SK-N-SH (cell line): ENCODE data around the gene MALAT1. TPM values are rescaled to one million over a fixed set of nuclear protein-coding genes. Genes with fewer than 3 reads are reported as not detected.

Experiments used
- CTCF ChIA-PET: fragments of 300-600, 350-600 bp; formaldehyde crosslinking; extraction: SDS; loops from one replicate; lab custom pipeline; 2021; lab: Yijun Ruan, JAX
- POLR2A ChIA-PET: fragments of 350-600 bp; sonication (Branson Sonifier 250); formaldehyde crosslinking; extraction: SDS; loops from one replicate; lab custom pipeline; 2020; ENCODE audit warnings: antibody characterized with exemption, inconsistent platforms; lab: Yijun Ruan, JAX
- DNase-seq: peaks from one replicate; pipeline ENCODE4 v3.0.0; 2012
- H2AFZ ChIP-seq: fragments of 200-600 bp; sonication (generic); 2 replicates; pipeline ENCODE4 v1.8.1; 2016; ENCODE audit warnings: antibody characterized with exemption, mild to moderate bottlenecking, low read depth
- H3F3A ChIP-seq: fragments of 200-600 bp; sonication (generic); replicated peaks from 2 replicates; pipeline ENCODE3; 2016; ENCODE audit warnings: antibody characterized with exemption, mild to moderate bottlenecking; ENCODE audit not compliant: insufficient read depth
- H3K27ac ChIP-seq, 2 experiments: fragments of 200-500 bp in 1 of 2; fragments of 200-600 bp in 1 of 2; sonication (Bioruptor generic) in 1 of 2; sonication (generic), shearing (Covaris generic) in 1 of 2; 2 replicates each; pipeline versions ENCODE4 v1.5.1 to v1.6.1; 2014 to 2016; ENCODE audit warnings: low read depth in 2 of 2, inconsistent platforms in 1 of 2, low read length in 1 of 2, mild to moderate bottlenecking in 1 of 2, mixed read lengths in 1 of 2
- H3K27me3 ChIP-seq: fragments of 200-600 bp; sonication (generic), shearing (Covaris generic); 2 replicates; pipeline ENCODE4 v1.6.1; 2016; ENCODE audit warnings: mixed run types; ENCODE audit not compliant: insufficient read depth
- H3K36me3 ChIP-seq, 2 experiments: fragments of 200-500 bp in 1 of 2; fragments of 200-600 bp in 1 of 2; sonication (Bioruptor generic) in 1 of 2; sonication (generic) in 1 of 2; replicated peaks in 1 of 2; 2 replicates each; pipeline versions ENCODE3 to v1.5.1; 2014 to 2016; ENCODE audit warnings: low read length in 1 of 2, mild to moderate bottlenecking in 1 of 2; ENCODE audit not compliant: insufficient read depth in 2 of 2, control insufficient read depth in 1 of 2
- H3K4me1 ChIP-seq, 2 experiments: fragments of 200-500 bp in 1 of 2; fragments of 200-600 bp in 1 of 2; sonication (Bioruptor generic) in 1 of 2; sonication (generic), shearing (Covaris generic) in 1 of 2; 2 replicates each; pipeline versions ENCODE4 v1.5.1 to v1.6.1; 2014 to 2016; ENCODE audit warnings: low read depth in 1 of 2, low read length in 1 of 2, mixed run types in 1 of 2; ENCODE audit not compliant: insufficient read depth in 2 of 2, control insufficient read depth in 1 of 2
- H3K4me2 ChIP-seq: fragments of 200-600 bp; sonication (generic), shearing (Covaris generic); 2 replicates; pipeline ENCODE4 v1.6.1; 2017; ENCODE audit warnings: mixed run types
- H3K4me3 ChIP-seq, 2 experiments: fragments of 200-500 bp in 1 of 2; fragments of 200-600 bp in 1 of 2; sonication (Bioruptor generic) in 1 of 2; sonication (generic), shearing (Covaris generic) in 1 of 2; 2 replicates each; pipeline versions ENCODE4 v1.5.1 to v1.8.1; 2014 to 2016; ENCODE audit warnings: low read depth in 2 of 2, inconsistent platforms in 1 of 2, low read length in 1 of 2, mild to moderate bottlenecking in 1 of 2, mixed read lengths in 1 of 2, moderate library complexity in 1 of 2
- H3K79me2 ChIP-seq: fragments of 200-600 bp; sonication (generic); 2 replicates; pipeline ENCODE4 v1.8.1; 2017; ENCODE audit warnings: mild to moderate bottlenecking; ENCODE audit not compliant: insufficient read depth
- H3K9ac ChIP-seq: fragments of 200-600 bp; sonication (generic); 2 replicates; pipeline ENCODE4 v1.6.1; 2017; ENCODE audit warnings: mixed run types
- H3K9me2 ChIP-seq: fragments of 200-600 bp; sonication (generic); 2 replicates; pipeline ENCODE4 v1.6.1; 2017; ENCODE audit warnings: mixed run types
- H3K9me3 ChIP-seq: fragments of 200-600 bp; sonication (generic); 2 replicates; pipeline ENCODE4 v1.6.1; 2017; ENCODE audit warnings: mixed run types, mild to moderate bottlenecking, moderate library complexity
- H4K20me1 ChIP-seq: fragments of 200-600 bp; sonication (generic); 2 replicates; pipeline ENCODE4 v1.6.1; 2017; ENCODE audit warnings: mild to moderate bottlenecking, mixed run types; ENCODE audit not compliant: insufficient read depth
- CHD2 ChIP-seq: fragments of 150-350 bp; IDR thresholded peaks from 2 replicates; pipeline ENCODE4 v1.6.1; 2018; ENCODE audit warnings: low read length; ENCODE audit not compliant: partially characterized antibody
- EZH2phosphoT487 ChIP-seq: fragments of 200-600 bp; sonication (generic); IDR thresholded peaks from 2 replicates; pipeline ENCODE4 v1.6.1; 2017; ENCODE audit warnings: low read depth, mixed run types, mild to moderate bottlenecking, antibody characterized with exemption, moderate library complexity, borderline replicate concordance
- FOSL2 ChIP-seq: IDR thresholded peaks from 2 replicates; pipeline ENCODE4 v1.4.0; 2012; ENCODE audit warnings: low read depth, mild to moderate bottlenecking, moderate library complexity, borderline replicate concordance
- FOXJ3 ChIP-seq: sonication (generic); formaldehyde crosslinking; IDR thresholded peaks from 2 replicates; pipeline ENCODE4 v1.5.1; 2020; ENCODE audit warnings: mild to moderate bottlenecking, missing genetic modification reagents
- FOXM1 ChIP-seq: IDR thresholded peaks from 2 replicates; pipeline ENCODE4 v1.4.0; 2012; ENCODE audit warnings: low read depth, mild to moderate bottlenecking
- GATA2 ChIP-seq: sonication (generic); formaldehyde crosslinking; IDR thresholded peaks from 2 replicates; pipeline ENCODE4 v1.5.0; 2020; ENCODE audit warnings: mild to moderate bottlenecking, missing genetic modification reagents
- JUND ChIP-seq: IDR thresholded peaks from 2 replicates; pipeline ENCODE4 v1.4.0; 2012
- MEF2A ChIP-seq: IDR thresholded peaks from 2 replicates; pipeline ENCODE4 v1.4.0; 2012; ENCODE audit warnings: low read depth, borderline replicate concordance
- NFIC ChIP-seq: IDR thresholded peaks from 2 replicates; pipeline ENCODE4 v1.4.0; 2012; ENCODE audit warnings: borderline replicate concordance
- NRF1 ChIP-seq: IDR thresholded peaks from 2 replicates; pipeline ENCODE4 v1.6.1; 2012; ENCODE audit warnings: low read depth, mild to moderate bottlenecking, low read length
- POLR2AphosphoS5 ChIP-seq: IDR thresholded peaks from 2 replicates; pipeline ENCODE4 v1.6.1; 2012; ENCODE audit warnings: low read depth, low read length
- RAD21 ChIP-seq: IDR thresholded peaks from 2 replicates; pipeline ENCODE4 v1.6.1; 2012; ENCODE audit warnings: mild to moderate bottlenecking, low read length
- RFX5 ChIP-seq: IDR thresholded peaks from 2 replicates; pipeline ENCODE4 v1.6.1; 2012; ENCODE audit warnings: mild to moderate bottlenecking, improper control_type of control experiment, low read length
- RXRA ChIP-seq: IDR thresholded peaks from 2 replicates; pipeline ENCODE4 v1.4.0; 2012; ENCODE audit warnings: low read depth, mild to moderate bottlenecking, borderline replicate concordance
- SMC3 ChIP-seq: IDR thresholded peaks from 2 replicates; pipeline ENCODE4 v1.6.1; 2012; ENCODE audit warnings: low read depth, low read length, improper control_type of control experiment
- TAF1 ChIP-seq: IDR thresholded peaks from 2 replicates; pipeline ENCODE4 v1.6.1; 2012; ENCODE audit warnings: low read depth, mild to moderate bottlenecking, low read length, moderate library complexity, borderline replicate concordance
- TCF12 ChIP-seq: IDR thresholded peaks from 2 replicates; pipeline ENCODE4 v1.4.0; 2012
- TEAD4 ChIP-seq: IDR thresholded peaks from 2 replicates; pipeline ENCODE4 v1.4.0; 2012; ENCODE audit warnings: mild to moderate bottlenecking, borderline replicate concordance; ENCODE audit not compliant: insufficient read depth
- WGBS: methylation state at CpG from one replicate; pipeline ENCODE4 v1.1.6; 2017; ENCODE audit warnings: low lambda C conversion rate; 5-methylcytosine and 5-hydroxymethylcytosine counted together
- polyA plus RNA-seq, 3 experiments: library from polyadenylated mRNA; depleted of rRNA; stranded (reverse); fragments of >200 nt; gene quantifications; 2 replicates each; pipeline ENCODE4 v1.2.3, GENCODE V29; 2012
- TF ChIP-seq, protein P1 (sequence below): IDR thresholded peaks from 2 replicates; pipeline ENCODE4 v1.6.1; 2012; ENCODE audit warnings: mild to moderate bottlenecking, low read depth, low read length, moderate library complexity
- TF ChIP-seq, protein P2 (sequence below): IDR thresholded peaks from 2 replicates; pipeline ENCODE4 v1.4.0; 2012; ENCODE audit warnings: low read depth, borderline replicate concordance
- TF ChIP-seq, protein P3 (sequence below): IDR thresholded peaks from 2 replicates; pipeline ENCODE4 v1.4.0; 2012; ENCODE audit warnings: low read depth, borderline replicate concordance
- TF ChIP-seq, protein P4 (sequence below): IDR thresholded peaks from 2 replicates; pipeline ENCODE4 v1.4.0; 2012; ENCODE audit warnings: low read depth
- TF ChIP-seq, protein P5 (sequence below): fragments of 150-350 bp; IDR thresholded peaks from 2 replicates; pipeline ENCODE4 v1.6.1; 2016; ENCODE audit warnings: mild to moderate bottlenecking, low read depth, low read length

Gene MALAT1
- polyA plus RNA-seq, 1 of the 3 experiments (the other 2 are of a cell fraction) = 285 TPM

DNA sequence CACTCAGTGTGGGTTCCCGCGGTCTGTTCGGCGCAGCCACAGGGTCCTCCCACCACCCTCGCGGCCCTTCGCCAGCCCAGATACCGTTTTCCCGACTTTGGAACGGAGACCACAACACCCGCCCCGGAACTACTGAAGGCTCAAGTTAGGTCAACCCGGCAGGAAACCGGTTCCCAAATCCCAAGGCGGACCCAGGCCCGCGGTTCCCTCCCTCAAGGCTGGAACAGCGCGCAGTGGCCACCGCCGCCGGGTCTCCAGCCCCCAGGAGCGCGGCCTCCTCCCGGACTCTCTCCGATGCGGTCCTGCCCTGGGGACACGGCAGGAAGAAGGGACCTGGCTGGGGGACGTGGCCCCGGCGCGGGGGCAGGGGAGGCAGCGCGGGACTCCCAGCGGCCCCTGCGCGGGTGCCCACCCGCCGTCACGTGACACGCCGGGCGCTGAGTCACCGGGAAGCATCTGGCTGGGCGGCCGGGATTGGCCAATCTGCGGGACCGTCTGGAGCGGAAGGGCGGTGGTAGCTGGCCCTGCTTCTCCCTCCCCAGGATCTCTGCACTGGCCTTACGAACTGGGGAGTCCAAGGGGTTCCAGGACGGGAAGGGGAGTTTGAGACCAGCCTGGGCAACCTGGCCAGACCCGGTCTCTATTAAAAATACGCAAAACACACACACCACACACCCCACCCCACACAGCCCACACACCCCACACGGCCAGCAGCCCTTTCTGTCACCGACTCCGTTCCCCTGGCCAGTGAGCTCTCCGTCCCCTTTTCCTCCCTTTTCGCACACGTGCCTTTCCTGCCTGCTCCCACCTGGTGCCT lies 21.5 kb upstream of the MALAT1 start:
- ChIA-PET POLR2A (interaction anchor here (0.5 to 13.9 kb wide), 7 partner anchors 13 to 57 kb away, joined by 3 to 591 read pairs (median 4); partner anchors contain the start of genes MALAT1 and NEAT1), CTCF (interaction anchor here (0.8 to 7.5 kb wide), 10 partner anchors 9 to 111 kb away, joined by 3 to 78 read pairs (median 8); partner anchors contain the start of gene MALAT1)
- no peaks in the 10 kb centered on the region for H3K27me3 ChIP-seq
- H3K9me2 ChIP-seq = no peaks in the 10 kb centered on the region
- H3K27ac ChIP-seq = peak overlapping the region; percentile 91 to 100
- H3F3A ChIP-seq = peaks cover 69% of the 10 kb centered on the region
- no peak overlapping the region for H2AFZ ChIP-seq
- H3K9ac ChIP-seq = peak overlapping the region; percentile 99
- no peaks in the 10 kb centered on the region for H4K20me1 ChIP-seq
- DNase-seq = peak; percentile 98
- WGBS = 8% methylated on average over 18 of the region's 60 CpGs
- peak overlapping the region; percentile 67 to 70 for H3K4me3 ChIP-seq
- H3K4me1 ChIP-seq = peaks cover 30 to 38% of the 10 kb centered on the region in 2 experiments
- H3K9me3 ChIP-seq = no peaks in the 10 kb centered on the region
- H3K36me3 ChIP-seq = no peaks in the 10 kb centered on the region
- H3K4me2 ChIP-seq = peak overlapping the region; percentile 90
- H3K79me2 ChIP-seq = peaks cover 91% of the 10 kb centered on the region
- TF ChIP-seq NRF1 (peak; percentile 33; the same call in 1 of the 2 replicates), GATA2 (CRISPR knock-in tag) (no peak), RFX5 (peak; percentile 50; the same call in 1 of the 2 replicates), JUND (peak; percentile 73; the same call in 1 of the 2 replicates), TEAD4 (no peak), CHD2 (peak; percentile 55), POLR2AphosphoS5 (peak; percentile 82), EZH2phosphoT487 (no peak), TCF12 (peak; percentile 35; the same call in 1 of the 2 replicates), FOXJ3 (CRISPR knock-in tag) (no peak), NFIC (no peak; the same call in 1 of the 2 replicates), FOXM1 (peak; percentile 31; the same call in 1 of the 2 replicates), SMC3 (0 out of 2 replicates have a peak, but pooled peaks have one; percentile 15), MEF2A (no peak), FOSL2 (peak; percentile 83), TAF1 (no peak; the same call in none of the 2 replicates), RAD21 (no peak), RXRA (0 out of 2 replicates have a peak, but pooled peaks have one; percentile 32)
- TF ChIP-seq, protein P1, sequence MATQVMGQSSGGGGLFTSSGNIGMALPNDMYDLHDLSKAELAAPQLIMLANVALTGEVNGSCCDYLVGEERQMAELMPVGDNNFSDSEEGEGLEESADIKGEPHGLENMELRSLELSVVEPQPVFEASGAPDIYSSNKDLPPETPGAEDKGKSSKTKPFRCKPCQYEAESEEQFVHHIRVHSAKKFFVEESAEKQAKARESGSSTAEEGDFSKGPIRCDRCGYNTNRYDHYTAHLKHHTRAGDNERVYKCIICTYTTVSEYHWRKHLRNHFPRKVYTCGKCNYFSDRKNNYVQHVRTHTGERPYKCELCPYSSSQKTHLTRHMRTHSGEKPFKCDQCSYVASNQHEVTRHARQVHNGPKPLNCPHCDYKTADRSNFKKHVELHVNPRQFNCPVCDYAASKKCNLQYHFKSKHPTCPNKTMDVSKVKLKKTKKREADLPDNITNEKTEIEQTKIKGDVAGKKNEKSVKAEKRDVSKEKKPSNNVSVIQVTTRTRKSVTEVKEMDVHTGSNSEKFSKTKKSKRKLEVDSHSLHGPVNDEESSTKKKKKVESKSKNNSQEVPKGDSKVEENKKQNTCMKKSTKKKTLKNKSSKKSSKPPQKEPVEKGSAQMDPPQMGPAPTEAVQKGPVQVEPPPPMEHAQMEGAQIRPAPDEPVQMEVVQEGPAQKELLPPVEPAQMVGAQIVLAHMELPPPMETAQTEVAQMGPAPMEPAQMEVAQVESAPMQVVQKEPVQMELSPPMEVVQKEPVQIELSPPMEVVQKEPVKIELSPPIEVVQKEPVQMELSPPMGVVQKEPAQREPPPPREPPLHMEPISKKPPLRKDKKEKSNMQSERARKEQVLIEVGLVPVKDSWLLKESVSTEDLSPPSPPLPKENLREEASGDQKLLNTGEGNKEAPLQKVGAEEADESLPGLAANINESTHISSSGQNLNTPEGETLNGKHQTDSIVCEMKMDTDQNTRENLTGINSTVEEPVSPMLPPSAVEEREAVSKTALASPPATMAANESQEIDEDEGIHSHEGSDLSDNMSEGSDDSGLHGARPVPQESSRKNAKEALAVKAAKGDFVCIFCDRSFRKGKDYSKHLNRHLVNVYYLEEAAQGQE = peak; percentile 4; the same call in 1 of the 2 replicates
- TF ChIP-seq, protein P2, sequence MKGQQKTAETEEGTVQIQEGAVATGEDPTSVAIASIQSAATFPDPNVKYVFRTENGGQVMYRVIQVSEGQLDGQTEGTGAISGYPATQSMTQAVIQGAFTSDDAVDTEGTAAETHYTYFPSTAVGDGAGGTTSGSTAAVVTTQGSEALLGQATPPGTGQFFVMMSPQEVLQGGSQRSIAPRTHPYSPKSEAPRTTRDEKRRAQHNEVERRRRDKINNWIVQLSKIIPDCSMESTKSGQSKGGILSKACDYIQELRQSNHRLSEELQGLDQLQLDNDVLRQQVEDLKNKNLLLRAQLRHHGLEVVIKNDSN = peak; percentile 98
- TF ChIP-seq, protein P3, sequence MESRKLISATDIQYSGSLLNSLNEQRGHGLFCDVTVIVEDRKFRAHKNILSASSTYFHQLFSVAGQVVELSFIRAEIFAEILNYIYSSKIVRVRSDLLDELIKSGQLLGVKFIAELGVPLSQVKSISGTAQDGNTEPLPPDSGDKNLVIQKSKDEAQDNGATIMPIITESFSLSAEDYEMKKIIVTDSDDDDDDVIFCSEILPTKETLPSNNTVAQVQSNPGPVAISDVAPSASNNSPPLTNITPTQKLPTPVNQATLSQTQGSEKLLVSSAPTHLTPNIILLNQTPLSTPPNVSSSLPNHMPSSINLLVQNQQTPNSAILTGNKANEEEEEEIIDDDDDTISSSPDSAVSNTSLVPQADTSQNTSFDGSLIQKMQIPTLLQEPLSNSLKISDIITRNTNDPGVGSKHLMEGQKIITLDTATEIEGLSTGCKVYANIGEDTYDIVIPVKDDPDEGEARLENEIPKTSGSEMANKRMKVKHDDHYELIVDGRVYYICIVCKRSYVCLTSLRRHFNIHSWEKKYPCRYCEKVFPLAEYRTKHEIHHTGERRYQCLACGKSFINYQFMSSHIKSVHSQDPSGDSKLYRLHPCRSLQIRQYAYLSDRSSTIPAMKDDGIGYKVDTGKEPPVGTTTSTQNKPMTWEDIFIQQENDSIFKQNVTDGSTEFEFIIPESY = no peak
- TF ChIP-seq, protein P4, sequence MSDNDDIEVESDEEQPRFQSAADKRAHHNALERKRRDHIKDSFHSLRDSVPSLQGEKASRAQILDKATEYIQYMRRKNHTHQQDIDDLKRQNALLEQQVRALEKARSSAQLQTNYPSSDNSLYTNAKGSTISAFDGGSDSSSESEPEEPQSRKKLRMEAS = peak; percentile 27; the same call in 1 of the 2 replicates
- TF ChIP-seq, protein P5, sequence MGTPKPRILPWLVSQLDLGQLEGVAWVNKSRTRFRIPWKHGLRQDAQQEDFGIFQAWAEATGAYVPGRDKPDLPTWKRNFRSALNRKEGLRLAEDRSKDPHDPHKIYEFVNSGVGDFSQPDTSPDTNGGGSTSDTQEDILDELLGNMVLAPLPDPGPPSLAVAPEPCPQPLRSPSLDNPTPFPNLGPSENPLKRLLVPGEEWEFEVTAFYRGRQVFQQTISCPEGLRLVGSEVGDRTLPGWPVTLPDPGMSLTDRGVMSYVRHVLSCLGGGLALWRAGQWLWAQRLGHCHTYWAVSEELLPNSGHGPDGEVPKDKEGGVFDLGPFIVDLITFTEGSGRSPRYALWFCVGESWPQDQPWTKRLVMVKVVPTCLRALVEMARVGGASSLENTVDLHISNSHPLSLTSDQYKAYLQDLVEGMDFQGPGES = no peak
